Stimulated activated CD8-positive, alpha-beta memory T cell treated with anti-CD3 and anti-CD28 coated beads, Interleukin-15, amount 100 ng/mL, for 24 hours (primary cell): ENCODE results near the gene IFITM2.
"Not testable (repeated sequence)": the region's sequence is repeated elsewhere in the genome, so short reads cannot be mapped to it uniquely, and the experiment has no call there.

Experiments
- DNase-seq: peaks from one replicate; pipeline ENCODE4 v3.0.0-alpha.2; 2020; ENCODE audit warnings: low read depth

The IFITM2 gene

GRCh38 chr11:307766-308708, at the start of gene IFITM2:
IFITM2 (plus strand) TSS chr11:307816; CDS start chr11:308193, 377 bp downstream.
- DNase-seq, result not testable (repeated sequence)

- DNase-seq, result no peak
Measured at GRCh38 chr11:259413-259812, 48.2 kb upstream of the IFITM2 start.

GRCh38 chr11:261624-262023, 46.0 kb upstream of the IFITM2 start:
- no peak for DNase-seq

- DNase-seq, result no peak
Measured at GRCh38 chr11:266676-267439, 40.8 kb upstream of the IFITM2 start.

- no peak for DNase-seq
Measured at GRCh38 chr11:267491-267994, 40.1 kb upstream of the IFITM2 start.

- not testable (repeated sequence) for DNase-seq
Measured at GRCh38 chr11:268716-269145, 38.9 kb upstream of the IFITM2 start.

- DNase-seq, result no peak
Measured at GRCh38 chr11:269146-269890, 38.3 kb upstream of the IFITM2 start.

GRCh38 chr11:270451-271318, 36.9 kb upstream of the IFITM2 start:
- DNase-seq, result no peak

GRCh38 chr11:271319-271715, 36.3 kb upstream of the IFITM2 start:
- DNase-seq, result no peak

- DNase-seq, result no peak
Measured at GRCh38 chr11:272195-272930, 35.3 kb upstream of the IFITM2 start.

- no peak for DNase-seq
Measured at GRCh38 chr11:272931-273198, 34.8 kb upstream of the IFITM2 start.

- DNase-seq, result no peak
Measured at GRCh38 chr11:276219-276618, 31.4 kb upstream of the IFITM2 start.

- DNase-seq, result no peak
Measured at GRCh38 chr11:278001-278951, 29.3 kb upstream of the IFITM2 start, which contains the start of gene NLRP6. NLRP6 (plus strand) TSS chr11:278407; CDS start chr11:278570, 163 bp downstream.

- no peak for DNase-seq
Measured at GRCh38 chr11:279040-279965, 28.3 kb upstream of the IFITM2 start.

- no peak for DNase-seq
Measured at GRCh38 chr11:279966-280705, 27.5 kb upstream of the IFITM2 start.

GRCh38 chr11:280706-281485, 26.7 kb upstream of the IFITM2 start:
- no peak for DNase-seq
